Stimulated activated naive CD8-positive, alpha-beta T cell treated with anti-CD3 and anti-CD28 coated beads, Interleukin-15, amount 100 ng/mL, for 72 hours (primary cell): ENCODE data around the gene ARFGEF2.

ENCODE experiments used
- ATAC-seq: fragments of 150-1000 bp; cut with Tn5 transposase; 2 replicates; pipeline ENCODE4 v1.10.0; 2021; ENCODE audit warnings: mild to moderate bottlenecking, moderate library complexity
- DNase-seq, 2 donors: peaks; one replicate each; pipeline ENCODE4 v3.0.0; 2021 to 2022
- H3K27ac Mint-ChIP-seq, 2 donors: one replicate each; pipeline ENCODE4 v1.8.0; 2022; ENCODE audit warnings: mild to moderate bottlenecking in 2 of 2, mixed read lengths in 2 of 2, moderate library complexity in 2 of 2
- H3K27me3 Mint-ChIP-seq: one replicate; pipeline ENCODE4 v1.8.0; 2022; ENCODE audit warnings: mixed read lengths
- H3K4me1 Mint-ChIP-seq: one replicate; pipeline ENCODE4 v1.8.0; 2022; ENCODE audit warnings: mild to moderate bottlenecking, mixed read lengths
- H3K4me3 Mint-ChIP-seq, 2 donors: one replicate each; pipeline ENCODE4 v1.8.0; 2022; ENCODE audit warnings: mild to moderate bottlenecking in 2 of 2, mixed read lengths in 2 of 2, moderate library complexity in 1 of 2
- H3K9me3 Mint-ChIP-seq, 2 donors: one replicate each; pipeline ENCODE4 v1.8.0; 2022; ENCODE audit warnings: mixed read lengths in 2 of 2

Gene ARFGEF2

DNA sequence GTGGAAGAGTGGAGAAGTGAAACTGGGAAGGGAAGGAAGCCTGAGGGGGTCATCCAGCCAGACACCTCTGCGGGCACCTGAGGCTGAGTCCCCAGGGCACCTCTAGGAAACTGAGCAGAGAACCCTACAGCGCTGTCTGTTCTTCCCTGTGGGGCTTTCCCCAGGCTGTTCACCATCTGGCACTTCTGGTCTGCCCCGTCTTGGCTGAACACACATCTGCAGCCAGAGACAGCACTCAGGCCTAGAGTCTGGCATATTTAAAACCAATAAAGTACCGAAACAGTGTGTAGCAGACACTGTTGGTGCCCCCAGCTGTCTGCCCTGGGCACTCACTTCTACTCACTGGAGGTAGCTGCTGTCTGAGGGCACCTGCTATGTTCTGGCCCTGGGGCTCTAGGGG is 9.4 kb upstream of the ARFGEF2 start:
- no peak overlapping the region for H3K27ac Mint-ChIP-seq
- peaks cover 8 to 9% of the 10 kb centered on the region in 2 donors for H3K9me3 Mint-ChIP-seq
- H3K4me1 Mint-ChIP-seq = peaks cover 6% of the 10 kb centered on the region
- ATAC-seq (no peak), DNase-seq (no peak)
- peaks cover 8% of the 10 kb centered on the region for H3K27me3 Mint-ChIP-seq
- no peak overlapping the region for H3K4me3 Mint-ChIP-seq

- Mint-ChIP-seq H3K27me3 (no peaks in the 10 kb centered on the region), H3K9me3 (no peaks in the 10 kb centered on the region), H3K4me3 (no peak overlapping the region), H3K4me1 (peaks cover 18% of the 10 kb centered on the region), H3K27ac (peak overlapping the region in 1 of 2 donors; percentile 68)
- no peak for ATAC-seq
- no peak for DNase-seq
These were observed 4.8 kb upstream of the ARFGEF2 start for GRCh38 chr20:48916699-48917098.

- DNase-seq (no peak), ATAC-seq (no peak)
- Mint-ChIP-seq H3K27me3 (no peaks in the 10 kb centered on the region), H3K4me1 (peaks cover 44% of the 10 kb centered on the region), H3K9me3 (no peaks in the 10 kb centered on the region), H3K27ac (no peak overlapping the region), H3K4me3 (no peak overlapping the region)
These were observed 2.1 kb upstream of the ARFGEF2 start for GRCh38 chr20:48919336-48919881.

DNA sequence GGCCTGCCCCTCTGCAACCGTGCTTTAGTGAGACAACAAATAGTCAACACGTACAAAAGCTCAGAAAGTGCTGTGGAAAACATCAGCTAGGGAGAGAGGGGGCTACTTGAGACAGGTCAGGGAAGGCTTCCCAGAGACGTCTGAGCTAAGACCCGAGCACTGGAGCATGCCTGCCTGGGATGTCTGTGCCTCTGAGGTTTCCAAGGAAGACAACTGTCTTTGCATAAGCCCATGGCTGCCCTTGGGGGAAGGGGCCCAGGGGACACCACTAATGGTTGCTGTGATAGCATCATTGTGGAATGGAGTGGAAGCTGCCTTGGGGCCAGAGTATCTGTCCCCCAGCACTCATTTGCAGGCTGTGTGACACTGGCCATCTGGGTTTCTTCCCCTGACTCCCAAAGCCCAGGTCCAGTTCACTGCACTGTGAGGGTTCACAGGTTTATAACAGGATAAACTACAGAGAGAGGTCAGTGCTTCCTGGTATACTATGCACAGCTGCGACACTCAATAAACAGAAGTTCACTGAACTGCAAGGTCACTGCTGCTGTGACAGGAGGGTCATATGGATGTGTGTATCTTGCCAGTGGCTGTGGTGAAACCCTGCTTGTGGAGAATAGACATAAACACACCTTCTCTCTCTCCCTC is 1.5 kb upstream of the ARFGEF2 start:
- no peaks in the 10 kb centered on the region for H3K27me3 Mint-ChIP-seq
- H3K9me3 Mint-ChIP-seq = no peaks in the 10 kb centered on the region
- H3K27ac Mint-ChIP-seq = peak overlapping the region; percentile 95 to 99
- ATAC-seq (no peak), DNase-seq (no peak)
- peaks cover 50% of the 10 kb centered on the region for H3K4me1 Mint-ChIP-seq
- peak overlapping the region; percentile 89 to 100 for H3K4me3 Mint-ChIP-seq

DNA sequence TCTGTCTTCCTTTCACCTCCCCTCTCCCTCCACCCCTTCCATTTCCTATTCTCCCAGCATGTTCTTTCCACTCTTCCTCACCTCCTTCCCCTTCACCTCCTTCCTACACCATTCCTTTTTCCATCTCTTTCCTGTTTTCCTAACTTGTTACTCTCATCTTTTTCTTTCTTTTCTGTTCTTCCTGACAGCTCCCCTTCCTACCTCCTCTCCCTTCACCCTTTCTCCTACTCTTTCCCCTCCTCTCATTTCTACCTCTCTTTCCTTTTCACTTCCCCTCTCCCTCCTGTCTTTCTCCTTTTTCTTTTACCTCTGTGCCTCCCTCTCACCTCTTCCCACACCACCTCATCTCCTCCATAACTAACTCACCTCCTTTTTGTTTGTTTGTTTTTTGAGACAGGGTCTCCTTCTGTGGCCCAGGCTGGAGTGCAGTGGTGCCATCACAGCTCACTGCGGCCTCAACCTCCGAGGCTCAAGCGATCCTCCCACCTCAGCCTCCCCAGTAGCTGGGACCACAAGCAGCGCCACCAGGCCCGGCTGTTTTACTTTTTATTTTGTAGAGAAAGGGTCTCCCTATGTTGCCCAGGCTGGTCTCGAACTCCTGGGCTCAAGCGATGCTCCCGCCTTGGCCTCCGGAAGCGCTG is 864 bp upstream of the ARFGEF2 start:
- H3K27ac Mint-ChIP-seq = peak overlapping the region; percentile 95 to 99
- no peak for ATAC-seq

DNA sequence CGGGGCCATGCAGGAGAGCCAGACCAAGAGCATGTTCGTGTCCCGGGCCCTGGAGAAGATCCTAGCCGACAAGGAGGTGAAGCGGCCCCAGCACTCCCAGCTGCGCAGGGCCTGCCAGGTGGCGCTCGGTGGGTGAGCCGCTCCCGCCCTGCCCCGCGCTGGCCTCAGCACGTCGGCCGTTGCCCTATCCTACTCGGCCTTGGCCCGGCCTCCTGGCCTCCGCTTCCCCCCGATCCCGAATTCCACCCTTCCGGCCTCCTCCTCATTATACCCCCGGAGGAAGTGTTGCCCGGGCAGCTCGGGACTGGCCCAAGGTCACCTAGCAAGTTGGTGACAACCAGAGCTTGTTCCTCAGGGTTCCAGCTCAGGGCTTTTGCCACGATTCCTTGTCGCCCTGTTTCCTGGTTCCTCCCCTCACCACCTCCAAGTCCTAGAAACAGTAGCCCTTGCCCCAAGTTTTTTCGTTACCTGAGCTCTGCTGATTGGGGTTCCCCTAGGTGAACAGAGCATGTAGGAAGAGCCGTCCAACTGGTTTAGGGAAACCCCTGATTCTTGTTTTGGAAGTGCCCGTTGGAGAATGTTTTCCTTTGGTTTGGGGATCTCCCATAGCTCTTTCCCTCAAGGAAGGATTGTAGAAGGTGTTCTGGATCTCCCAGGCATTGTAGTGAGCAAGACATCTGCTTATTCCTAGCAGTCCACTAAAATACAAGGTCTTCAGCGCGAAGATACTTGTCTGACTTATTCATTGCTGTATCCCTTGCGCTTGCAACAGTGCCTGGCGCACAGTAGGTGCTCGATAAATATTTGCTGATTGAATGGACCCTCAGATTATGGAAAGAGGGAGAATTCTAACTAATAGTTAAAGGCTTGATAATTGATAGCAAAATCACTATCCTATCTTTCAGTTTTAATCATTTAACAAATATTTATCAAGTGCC is 641 bp downstream of the ARFGEF2 start:
- H3K9me3 Mint-ChIP-seq = no peaks in the 10 kb centered on the region
- peaks cover 64% of the 10 kb centered on the region for H3K4me1 Mint-ChIP-seq
- H3K27ac Mint-ChIP-seq = peak overlapping the region; percentile 98 to 100
- ATAC-seq (peak; percentile 71), DNase-seq (no peak)
- H3K4me3 Mint-ChIP-seq = peak overlapping the region; percentile 91 to 97
- H3K27me3 Mint-ChIP-seq = no peaks in the 10 kb centered on the region

More for the DNA sequence above, 864 bp upstream of the ARFGEF2 start:
- peak overlapping the region; percentile 89 to 100 for H3K4me3 Mint-ChIP-seq
- H3K9me3 Mint-ChIP-seq = no peaks in the 10 kb centered on the region
- H3K27me3 Mint-ChIP-seq = no peaks in the 10 kb centered on the region
- DNase-seq = no peak
- peaks cover 51% of the 10 kb centered on the region for H3K4me1 Mint-ChIP-seq

DNA sequence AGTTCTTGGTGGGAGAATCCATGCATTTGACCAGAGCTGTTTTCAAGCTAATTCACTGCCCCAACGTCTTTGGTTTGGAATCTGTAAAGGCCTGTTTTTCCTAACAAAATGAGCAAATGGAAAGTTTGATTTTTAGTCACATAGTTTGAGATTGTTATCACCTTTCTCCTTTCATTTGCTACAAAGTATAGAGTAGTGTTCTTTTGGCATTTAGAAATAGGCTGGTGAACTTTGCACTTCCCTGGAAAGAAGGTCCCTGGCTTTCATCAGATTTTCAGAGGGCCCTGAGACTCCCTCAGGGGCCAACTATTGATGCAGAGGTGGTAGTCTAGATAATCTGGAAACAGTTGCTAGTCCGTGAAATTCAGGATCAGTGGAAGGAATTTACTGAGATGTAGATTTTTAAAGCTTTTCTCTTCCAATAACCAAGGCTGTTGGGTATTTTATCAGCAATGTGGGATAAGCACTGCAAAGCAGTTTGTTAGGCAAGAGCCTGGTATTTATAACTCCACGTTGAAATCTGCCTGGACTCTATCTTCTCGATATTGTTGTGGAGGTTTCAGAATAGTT is 1.7 kb downstream of the ARFGEF2 start:
- no peaks in the 10 kb centered on the region for H3K27me3 Mint-ChIP-seq
- H3K27ac Mint-ChIP-seq = peak overlapping the region in 1 of 2 donors; percentile 70
- ATAC-seq (no peak), DNase-seq (no peak)
- peaks cover 64% of the 10 kb centered on the region for H3K4me1 Mint-ChIP-seq
- H3K4me3 Mint-ChIP-seq = peak overlapping the region; percentile 33 to 47
- H3K9me3 Mint-ChIP-seq = no peaks in the 10 kb centered on the region

DNA sequence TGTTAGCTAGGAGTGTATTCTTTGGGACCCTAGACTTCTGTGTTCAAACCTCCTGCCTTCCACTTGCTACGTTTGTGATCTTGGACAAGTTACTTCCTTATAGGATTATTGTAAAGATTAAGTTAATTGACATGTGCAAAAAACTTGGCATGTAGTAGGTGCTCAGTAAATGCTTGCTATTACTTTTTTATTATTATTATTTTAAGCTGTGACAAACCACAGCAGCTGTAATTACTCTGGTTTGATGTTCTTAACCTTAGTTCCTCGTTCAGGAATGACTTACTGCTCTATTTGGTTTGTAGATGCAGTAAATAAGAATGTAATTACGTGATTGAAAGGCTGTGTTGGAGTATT is 3.2 kb downstream of the ARFGEF2 start:
- no peak overlapping the region for H3K4me3 Mint-ChIP-seq
- no peak for DNase-seq
- no peaks in the 10 kb centered on the region for H3K9me3 Mint-ChIP-seq
- peaks cover 64% of the 10 kb centered on the region for H3K4me1 Mint-ChIP-seq
- H3K27me3 Mint-ChIP-seq = no peaks in the 10 kb centered on the region
- H3K27ac Mint-ChIP-seq = peak overlapping the region in 1 of 2 donors; percentile 4
- ATAC-seq = no peak

GRCh38 chr20:48926267-48926666 is 4.8 kb downstream of the ARFGEF2 start:
- Mint-ChIP-seq H3K27me3 (no peaks in the 10 kb centered on the region), H3K27ac (peak overlapping the region in 1 of 2 donors; percentile 27), H3K9me3 (no peaks in the 10 kb centered on the region), H3K4me3 (no peak overlapping the region), H3K4me1 (peaks cover 49% of the 10 kb centered on the region)
- DNase-seq = no peak
- ATAC-seq = no peak

GRCh38 chr20:48926821-48927220 is 5.3 kb downstream of the ARFGEF2 start:
- Mint-ChIP-seq H3K4me1 (peaks cover 47% of the 10 kb centered on the region), H3K4me3 (no peak overlapping the region), H3K27me3 (no peaks in the 10 kb centered on the region), H3K27ac (no peak overlapping the region), H3K9me3 (no peaks in the 10 kb centered on the region)
- DNase-seq (no peak), ATAC-seq (no peak)

GRCh38 chr20:48928832-48929725 is 7.6 kb downstream of the ARFGEF2 start:
- DNase-seq = no peak
- H3K4me3 Mint-ChIP-seq = no peak overlapping the region
- no peak for ATAC-seq
- H3K9me3 Mint-ChIP-seq = no peaks in the 10 kb centered on the region
- H3K27ac Mint-ChIP-seq = no peak overlapping the region
- no peaks in the 10 kb centered on the region for H3K27me3 Mint-ChIP-seq
- peaks cover 24% of the 10 kb centered on the region for H3K4me1 Mint-ChIP-seq

- no peak for ATAC-seq
- H3K4me1 Mint-ChIP-seq = peaks cover 15% of the 10 kb centered on the region
- no peaks in the 10 kb centered on the region for H3K9me3 Mint-ChIP-seq
- H3K4me3 Mint-ChIP-seq = no peak overlapping the region
- no peak overlapping the region for H3K27ac Mint-ChIP-seq
- DNase-seq = no peak
- no peaks in the 10 kb centered on the region for H3K27me3 Mint-ChIP-seq
These were observed 8.5 kb downstream of the ARFGEF2 start for GRCh38 chr20:48930035-48930434.

GRCh38 chr20:48930878-48931277 is 9.4 kb downstream of the ARFGEF2 start:
- Mint-ChIP-seq H3K9me3 (no peaks in the 10 kb centered on the region), H3K4me1 (peaks cover 13% of the 10 kb centered on the region), H3K27ac (no peak overlapping the region), H3K4me3 (no peak overlapping the region), H3K27me3 (no peaks in the 10 kb centered on the region)
- DNase-seq = no peak
- no peak for ATAC-seq

DNA sequence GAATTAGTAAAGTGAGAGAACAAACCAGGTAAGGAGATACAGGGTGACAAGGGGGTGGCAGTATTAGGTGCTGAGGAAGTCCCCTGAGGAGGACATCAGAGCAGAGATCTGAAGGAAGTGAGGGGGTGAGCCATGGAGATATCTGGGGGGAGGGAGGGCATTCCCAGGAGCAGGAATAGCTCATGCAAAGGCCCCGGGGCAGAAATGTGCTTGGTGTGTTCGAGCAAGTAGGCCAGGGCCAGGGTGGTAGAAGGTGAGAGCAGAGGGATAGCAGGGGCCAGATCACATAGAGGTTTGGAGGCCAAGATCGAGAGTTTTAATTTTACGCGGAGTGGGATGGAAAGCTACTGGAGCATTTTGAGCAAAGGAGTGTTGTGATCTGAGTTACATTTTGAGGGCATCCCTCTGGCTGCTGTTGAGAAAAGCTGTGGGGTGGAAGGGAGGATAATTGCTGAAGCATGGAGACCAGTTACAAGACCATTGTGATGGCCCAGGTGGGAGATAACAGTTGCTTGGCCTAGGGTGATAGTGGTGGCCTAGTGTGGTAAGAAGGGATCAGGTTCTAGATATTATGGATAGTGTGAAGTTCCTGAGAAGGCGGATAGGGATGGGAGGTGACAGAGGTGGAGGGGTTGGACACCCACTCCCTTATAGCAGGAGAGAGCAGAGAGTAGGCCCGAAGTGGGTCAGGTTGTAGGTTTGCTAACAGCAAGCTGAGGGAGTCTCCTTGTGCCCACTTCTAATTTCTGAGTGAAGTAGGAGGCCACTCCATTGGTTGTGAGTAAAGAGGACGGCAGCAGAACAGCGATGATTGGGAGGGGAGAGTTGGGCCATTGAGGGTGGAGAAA is 10.2 kb downstream of the ARFGEF2 start:
- no peak overlapping the region for H3K27ac Mint-ChIP-seq
- H3K4me1 Mint-ChIP-seq = peaks cover 4% of the 10 kb centered on the region
- no peaks in the 10 kb centered on the region for H3K27me3 Mint-ChIP-seq
- no peak for ATAC-seq
- no peak overlapping the region for H3K4me3 Mint-ChIP-seq
- H3K9me3 Mint-ChIP-seq = no peaks in the 10 kb centered on the region
- no peak for DNase-seq
